GM04503 (cell line): ENCODE results near the gene KRR1.
A peak's percentile ranks its signal among the peaks of the same experiment; 100 is the strongest.
"Not testable (repeated sequence)": the region's sequence is repeated elsewhere in the genome, so short reads cannot be mapped to it uniquely, and the experiment has no call there.

Experiments
- DNase-seq: peaks from one replicate; pipeline ENCODE4 v3.0.0-alpha.2; 2012; ENCODE audit warnings: low read depth

Gene KRR1

GRCh38 chr12:75525263-75525662, 13.9 kb upstream of the KRR1 start:
- no peak for DNase-seq

GRCh38 chr12:75522124-75522523, 10.7 kb upstream of the KRR1 start:
- DNase-seq, result not testable (repeated sequence)

GRCh38 chr12:75521224-75521623, 9.8 kb upstream of the KRR1 start:
- not testable (repeated sequence) for DNase-seq

DNA sequence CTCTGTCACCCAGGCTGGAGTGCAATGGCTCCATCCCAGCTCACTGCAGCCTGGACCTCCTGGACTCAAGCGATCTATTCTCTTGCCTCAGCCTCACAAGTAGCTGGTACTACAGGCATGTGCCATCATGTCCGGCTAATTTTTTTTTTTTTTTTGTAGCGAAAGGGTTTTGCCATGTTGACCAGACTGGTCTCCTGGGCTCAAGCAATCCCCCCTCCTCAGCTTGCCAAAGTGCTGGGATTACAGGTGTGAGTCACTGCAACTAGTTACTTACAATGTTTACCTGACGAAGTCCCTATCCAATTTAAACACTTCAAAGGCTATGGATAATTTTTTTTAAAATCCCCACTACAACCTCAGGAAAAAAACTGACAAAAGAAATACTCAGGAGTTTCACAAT, 1.8 kb downstream of the KRR1 start:
- DNase-seq, result no peak

GRCh38 chr12:75508159-75508558, 3.2 kb downstream of the KRR1 start:
- DNase-seq, result no peak

- DNase-seq, result no peak
Observed at GRCh38 chr12:75507086-75507485, 4.3 kb downstream of the KRR1 start.

GRCh38 chr12:75505706-75506312, 5.6 kb downstream of the KRR1 start:
- DNase-seq, result no peak

DNA sequence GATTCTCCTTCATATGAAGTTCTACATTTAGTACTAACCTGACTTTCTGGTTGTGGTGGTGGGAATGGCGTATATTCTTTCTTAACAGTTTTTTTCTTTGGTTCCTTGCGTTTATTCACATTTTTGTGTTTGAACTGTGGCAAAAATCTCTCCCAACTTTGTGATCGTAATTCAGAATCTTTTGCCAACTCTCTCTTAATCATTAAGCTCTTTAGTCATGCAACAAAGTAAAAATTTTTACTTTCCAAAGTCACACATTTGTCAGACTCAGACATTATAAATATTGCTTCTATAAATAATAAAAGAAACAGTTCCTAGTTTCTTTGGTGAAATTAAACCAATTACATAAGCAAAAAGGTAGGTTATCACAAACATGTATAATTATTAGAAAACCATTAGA, 7.5 kb downstream of the KRR1 start:
- DNase-seq, result no peak

DNA sequence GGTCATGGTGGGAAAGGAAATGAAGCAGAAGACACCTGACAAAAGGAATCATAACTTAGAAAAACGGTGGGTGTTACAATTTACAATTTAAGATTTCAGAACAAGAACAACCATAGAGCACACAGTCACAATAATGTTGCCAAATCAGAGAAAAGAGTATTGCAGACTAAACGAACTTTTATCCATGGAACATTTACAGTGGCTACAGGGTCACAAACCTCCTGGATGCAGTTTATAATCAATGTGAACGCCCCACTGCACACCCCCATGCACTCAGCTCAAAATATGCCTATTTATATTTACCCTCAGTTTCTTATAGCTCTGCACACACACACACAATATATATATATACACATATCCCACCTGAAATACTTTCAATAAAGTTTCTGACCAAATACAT, 8.0 kb downstream of the KRR1 start:
- DNase-seq, result no peak

DNA sequence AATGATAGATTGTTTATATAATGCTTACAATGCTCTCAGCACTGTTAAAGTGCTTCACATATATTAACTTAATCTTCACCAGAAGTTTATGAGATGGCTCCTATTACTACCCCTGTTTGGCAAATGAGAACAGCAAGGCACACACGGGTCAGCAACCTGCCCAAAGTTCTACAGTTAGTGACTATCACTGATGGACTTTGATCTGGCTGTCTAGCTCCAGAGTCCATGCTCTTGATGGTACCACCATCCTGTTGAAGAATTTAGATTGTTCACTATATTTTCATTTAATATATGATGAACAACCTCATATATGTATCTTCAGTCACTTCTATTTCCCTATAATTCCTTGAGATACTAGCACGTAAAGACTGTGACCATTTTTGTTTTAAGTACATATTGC, 20.2 kb downstream of the KRR1 start:
- DNase-seq, result no peak

GRCh38 chr12:75489613-75490210, 21.7 kb downstream of the KRR1 start:
- DNase-seq, result no peak

DNA sequence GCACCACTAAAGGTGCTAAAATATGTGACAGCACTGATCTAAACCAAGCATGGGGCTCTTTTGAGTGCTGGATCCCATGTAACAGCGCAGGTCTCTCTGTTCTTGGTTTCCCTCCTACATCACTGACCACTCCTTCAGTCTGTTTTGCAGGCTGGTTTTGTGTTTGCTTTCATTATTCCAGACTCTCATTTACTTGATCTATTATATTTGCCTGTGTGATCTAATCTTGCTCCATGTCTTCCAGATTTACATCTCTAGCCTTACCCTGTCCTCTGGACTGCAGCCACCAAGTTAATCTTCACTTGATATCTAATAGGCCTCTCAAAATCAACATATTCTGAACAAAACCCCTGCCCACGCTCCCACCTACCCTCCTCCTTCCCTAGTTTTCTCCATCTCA, 22.2 kb downstream of the KRR1 start:
- no peak for DNase-seq

GRCh38 chr12:75488553-75488952, 22.9 kb downstream of the KRR1 start:
- DNase-seq, result no peak

DNA sequence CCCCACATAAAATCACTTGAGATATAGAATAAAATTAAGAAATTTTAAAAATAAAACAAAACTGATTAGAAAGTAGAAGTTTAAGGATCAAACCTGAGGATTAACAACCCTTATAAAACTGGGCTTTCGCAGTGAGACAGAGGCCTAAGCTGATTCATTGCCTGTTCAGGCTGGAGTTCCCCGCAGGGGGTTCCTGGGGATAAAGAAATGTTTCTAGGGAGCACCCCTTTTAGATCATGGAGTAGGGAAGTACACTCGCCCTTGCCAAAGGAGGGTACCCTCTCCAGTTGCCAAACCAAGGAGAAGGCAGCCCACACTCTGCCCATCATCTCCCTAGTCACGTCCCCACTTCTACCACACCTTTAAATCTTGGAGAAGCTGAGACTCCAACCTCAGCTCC, 24.1 kb downstream of the KRR1 start:
- DNase-seq, result no peak

GRCh38 chr12:75484450-75484849, 27.0 kb downstream of the KRR1 start:
- not testable (repeated sequence) for DNase-seq

- no peak for DNase-seq
Observed at GRCh38 chr12:75483431-75483830, 28.0 kb downstream of the KRR1 start.

- DNase-seq, result no peak
Observed at GRCh38 chr12:75482646-75483045, 28.8 kb downstream of the KRR1 start.

- no peak for DNase-seq
Observed at GRCh38 chr12:75481774-75482173, 29.6 kb downstream of the KRR1 start.

DNA sequence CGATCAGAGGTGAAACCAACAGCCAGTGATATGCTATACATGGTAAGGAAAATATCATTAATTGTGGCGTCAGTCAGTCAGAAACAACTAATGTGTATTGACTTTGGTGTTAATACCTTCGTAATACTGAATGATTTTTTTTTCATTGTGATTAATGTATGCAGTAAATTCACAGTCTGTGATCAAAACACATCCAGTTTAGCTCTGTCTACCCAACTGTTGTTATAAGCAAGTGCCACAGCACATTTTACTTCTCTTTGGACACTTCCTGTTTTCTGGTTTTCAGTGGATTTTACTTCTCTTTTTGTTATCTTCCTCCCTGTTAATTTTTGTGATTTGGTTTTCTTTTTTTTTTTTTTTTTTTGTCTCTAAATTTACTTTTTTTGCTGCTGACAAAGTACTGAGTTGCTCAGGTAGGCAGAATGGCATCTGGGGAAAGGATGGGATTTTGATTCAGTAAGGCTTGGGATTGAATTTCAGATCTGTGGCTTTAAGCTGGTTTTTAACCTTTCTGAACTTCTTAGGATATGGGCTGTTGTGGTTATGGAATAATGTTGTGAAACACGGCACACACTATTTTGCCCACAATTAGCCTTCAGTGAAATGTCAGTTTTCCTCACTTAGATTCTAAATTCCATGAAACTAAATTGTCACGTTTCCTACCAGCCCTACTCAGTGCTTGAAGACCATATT, 30.2 kb downstream of the KRR1 start:
- no peak for DNase-seq

- DNase-seq, result peak; percentile 96
Observed at GRCh38 chr12:75480469-75480949, 30.9 kb downstream of the KRR1 start, which contains the start of gene GLIPR1. GLIPR1 (plus strand) TSS chr12:75480755; CDS start chr12:75480881, 126 bp downstream.

DNA sequence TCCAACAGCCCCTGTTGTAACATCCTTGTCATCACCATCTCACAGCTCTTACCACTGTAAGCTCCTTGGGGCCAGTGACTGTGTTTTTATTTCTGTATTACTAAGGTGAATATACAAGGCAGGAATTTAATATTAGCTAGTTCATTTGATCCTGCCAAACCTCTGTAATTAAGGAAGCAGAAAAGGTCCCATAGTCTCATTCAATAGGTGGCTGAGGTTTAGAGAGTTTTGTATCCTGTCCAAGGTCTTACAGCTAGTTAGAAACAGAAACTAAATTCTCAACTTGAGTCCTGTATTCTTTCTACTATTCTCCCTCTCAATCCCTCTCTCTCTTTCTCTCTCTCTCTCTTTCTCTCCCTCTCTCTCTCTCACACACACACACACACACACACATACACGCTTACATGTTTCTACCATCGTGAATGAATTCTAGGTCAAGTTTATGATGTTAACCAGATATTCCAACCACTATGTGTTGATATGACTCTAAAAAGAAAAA, 31.4 kb downstream of the KRR1 start:
- DNase-seq, result no peak

DNA sequence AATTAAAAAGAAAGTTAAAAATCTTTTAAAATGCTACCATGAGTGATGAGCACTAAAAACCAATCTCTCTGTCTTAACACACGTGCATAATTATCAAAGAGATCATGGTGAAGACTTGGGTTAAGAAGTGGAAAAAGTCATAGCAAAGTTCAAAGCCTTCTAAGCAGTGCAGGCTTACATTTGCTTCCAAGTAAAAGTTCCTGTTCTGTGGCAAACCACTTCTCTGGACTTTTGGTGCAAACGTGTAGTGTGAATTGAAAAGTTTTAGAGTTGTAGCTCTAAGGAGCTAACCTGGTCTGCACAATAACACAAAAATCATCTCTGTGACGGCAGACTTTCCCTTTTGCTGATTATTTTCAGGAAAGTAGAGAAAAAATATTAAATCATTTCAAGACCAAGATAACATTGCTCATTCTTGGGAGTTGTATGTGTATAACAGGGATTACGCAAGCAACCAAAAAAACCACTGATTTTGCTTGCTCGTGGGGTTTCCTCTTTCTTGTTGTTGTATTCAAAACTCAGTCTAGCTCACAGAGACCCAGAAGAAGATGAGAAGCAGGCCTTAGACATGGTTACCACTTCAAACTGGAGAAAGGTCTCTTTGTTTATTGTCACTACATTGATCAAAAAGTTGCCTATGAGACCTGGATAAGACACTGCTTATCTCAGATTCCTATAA, 33.2 kb downstream of the KRR1 start:
- DNase-seq, result no peak

- no peak for DNase-seq
Observed at GRCh38 chr12:75477137-75477536, 34.3 kb downstream of the KRR1 start.
